ENCODE measurements around the gene FAM131C. TPM values are rescaled to one million over a fixed set of nuclear protein-coding genes. Genes with fewer than 3 reads are reported as not detected.

Gene FAM131C, protein sequence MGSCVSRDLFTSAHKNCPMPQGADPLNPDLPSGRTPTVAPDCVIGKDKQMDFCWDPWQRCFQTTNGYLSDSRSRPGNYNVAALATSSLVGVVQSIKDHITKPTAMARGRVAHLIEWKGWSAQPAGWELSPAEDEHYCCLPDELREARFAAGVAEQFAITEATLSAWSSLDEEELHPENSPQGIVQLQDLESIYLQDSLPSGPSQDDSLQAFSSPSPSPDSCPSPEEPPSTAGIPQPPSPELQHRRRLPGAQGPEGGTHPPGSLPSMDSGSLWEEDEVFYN
- total RNA-seq (under 1 TPM; 0.62 to 0.66 TPM), polyA plus RNA-seq (not detected)

DNA sequence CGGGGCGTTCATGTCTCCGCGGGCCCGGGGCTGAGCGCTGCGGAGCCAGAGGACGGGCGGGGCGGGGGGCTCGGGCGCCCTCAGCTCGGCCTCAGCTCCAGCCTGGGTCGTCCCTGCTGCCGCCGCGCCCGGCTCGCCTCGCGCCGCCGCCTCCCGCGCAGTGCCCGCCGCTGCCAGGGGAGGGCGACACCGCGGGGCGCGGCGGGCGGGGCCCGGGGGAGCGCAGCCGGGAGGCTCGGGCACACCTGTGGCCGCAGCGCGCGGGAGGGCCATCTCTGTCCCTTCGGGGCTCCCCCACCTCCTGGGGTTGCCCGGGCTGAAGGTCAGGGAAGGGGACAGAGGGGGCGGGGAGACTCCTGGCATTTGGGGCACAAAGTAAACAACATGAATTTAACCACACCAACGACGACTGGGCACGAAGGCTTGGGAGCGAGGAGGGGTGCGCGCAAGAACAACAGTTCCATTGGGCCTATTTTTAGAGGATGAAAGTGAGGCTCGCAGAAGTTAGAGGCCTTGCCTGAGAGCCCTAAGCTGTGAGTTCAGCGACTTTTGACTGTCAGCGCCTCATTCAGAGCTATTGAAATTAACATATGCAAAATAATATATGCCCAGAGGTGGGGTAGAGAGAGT lies at the start of gene FAM131C:
Gene FAM131C (minus strand): TSS at position 162 of the 630 bp plus-strand sequence. CDS start 209 bp downstream, outside the sequence.
- peaks cover 20% of the 10 kb centered on the region for H3K4me1 ChIP-seq (ENCODE audit: insufficient read depth, low read length)
- H3K9me3 Mint-ChIP-seq, result no peaks in the 10 kb centered on the region
- peak in 4 of 5 donors; percentile 24 to 33 (median 28) for DNase-seq
- CTCF ChIA-PET, result interaction anchor here (0.9 to 5.1 kb wide), 10 partner anchors 9 to 282 kb away, joined by 3 to 27 read pairs (median 6); partner anchors contain the start of gene CPLANE2
- H3K4me3 Mint-ChIP-seq, result peak within 1 kb of the TSS; percentile 53 to 84 (median 82)
- H3K27me3 ChIP-seq (ENCODE audit: insufficient read depth, low read length, poor library complexity, severe bottlenecking), result peaks cover 18% of the 10 kb centered on the region
- H3K4me1 Mint-ChIP-seq, result peaks cover 29 to 30% (median 30%) of the 10 kb centered on the region in 3 donors
- no peaks in the 10 kb centered on the region for H3K36me3 Mint-ChIP-seq
- peak within 1 kb of the TSS; percentile 50 for H3K4me3 ChIP-seq (ENCODE audit: low read length)
- peaks cover 10 to 14% of the 10 kb centered on the region in 2 donors for H3K27me3 Mint-ChIP-seq
- POLR2A ChIA-PET, result interaction anchor here (1.1 kb wide), 1 partner anchor 116 kb away, joined by 3 read pairs; no protein-coding TSS in a partner anchor
- no peaks in the 10 kb centered on the region for H3K9me3 ChIP-seq (ENCODE audit: low read length)
- no peak within 1 kb of the TSS for H3K27ac ChIP-seq (ENCODE audit: low read depth, low read length)
- H3K36me3 ChIP-seq (ENCODE audit: insufficient read depth, low read length), result no peaks in the 10 kb centered on the region
- peak within 1 kb of the TSS in 4 of 8 donors; percentile 43 to 79 (median 56) for H3K27ac Mint-ChIP-seq

DNA sequence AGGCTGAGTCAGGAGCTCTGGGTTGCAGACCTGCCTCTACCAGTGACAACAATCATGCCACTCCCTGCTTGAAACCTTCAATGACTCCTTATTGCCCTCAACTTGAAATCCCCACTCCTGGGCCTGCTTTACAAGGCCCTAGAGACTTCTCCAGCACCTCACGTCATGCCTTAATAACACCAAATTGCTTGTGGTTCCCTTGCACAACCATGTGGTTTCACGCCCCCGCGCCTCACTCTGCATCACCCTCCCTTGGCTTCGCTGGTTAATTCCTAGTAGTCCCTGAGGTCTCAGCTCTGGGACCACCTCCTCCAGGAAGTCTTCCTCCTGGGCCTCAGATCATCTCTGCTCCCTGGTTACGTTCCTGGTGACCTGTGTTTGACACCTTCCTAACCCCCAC lies 49.5 kb upstream of the FAM131C start:
- no peaks in the 10 kb centered on the region for H3K27me3 ChIP-seq (ENCODE audit: insufficient read depth, low read length, poor library complexity, severe bottlenecking)
- Mint-ChIP-seq H3K9me3 (no peaks in the 10 kb centered on the region), H3K4me1 (peaks cover 23 to 37% (median 28%) of the 10 kb centered on the region in 3 donors), H3K27me3 (peaks cover 0 to 9% of the 10 kb centered on the region in 2 donors), H3K36me3 (no peaks in the 10 kb centered on the region), H3K27ac (peak overlapping the region; percentile 27 to 92 (median 82)), H3K4me3 (peak overlapping the region; percentile 0 to 74 (median 67))
- peak in 4 of 5 donors; percentile 19 to 70 (median 52) for DNase-seq
- no peaks in the 10 kb centered on the region for H3K36me3 ChIP-seq (ENCODE audit: insufficient read depth, low read length)
- ChIA-PET POLR2A (interaction anchor here (1.0 kb wide), 1 partner anchor 84 kb away, joined by 3 read pairs; no protein-coding TSS in a partner anchor), CTCF (no interaction called here)
- H3K4me1 ChIP-seq (ENCODE audit: insufficient read depth, low read length), result peaks cover 16% of the 10 kb centered on the region
- no peaks in the 10 kb centered on the region for H3K9me3 ChIP-seq (ENCODE audit: low read length)
- no peak overlapping the region for H3K4me3 ChIP-seq (ENCODE audit: low read length)
- no peak overlapping the region for H3K27ac ChIP-seq (ENCODE audit: low read depth, low read length)

DNA sequence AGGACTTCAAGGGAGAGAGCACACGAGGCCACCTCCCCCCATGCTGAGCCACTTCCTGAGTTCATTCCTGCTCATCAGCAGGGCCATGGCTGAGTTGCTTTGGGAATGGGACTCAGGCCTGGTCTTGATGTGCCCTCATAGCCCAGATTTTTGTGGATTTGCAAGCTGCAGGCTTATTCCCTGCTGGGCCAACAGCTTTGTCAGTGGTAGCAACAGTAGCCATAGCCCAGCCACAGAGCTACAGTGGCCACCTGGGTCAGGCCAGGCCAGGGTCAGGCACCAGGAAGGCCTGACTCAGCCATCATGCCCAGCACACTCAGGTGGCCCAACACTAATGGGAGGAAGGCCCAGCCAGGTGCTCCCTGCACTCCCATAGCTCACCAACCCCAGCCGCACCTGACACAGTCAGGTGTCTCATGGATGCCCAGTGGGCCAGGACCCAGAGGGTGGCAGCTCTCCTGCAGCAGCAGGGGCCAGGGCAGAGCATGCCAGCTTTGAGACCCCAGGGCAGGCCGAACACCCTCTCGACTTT lies 49.0 kb upstream of the FAM131C start:
- Mint-ChIP-seq H3K27me3 (peaks cover 0 to 7% of the 10 kb centered on the region in 2 donors), H3K4me1 (peaks cover 23 to 37% (median 28%) of the 10 kb centered on the region in 3 donors), H3K36me3 (no peaks in the 10 kb centered on the region), H3K9me3 (no peaks in the 10 kb centered on the region), H3K27ac (peak overlapping the region in 7 of 8 donors; percentile 57 to 92 (median 84)), H3K4me3 (peak overlapping the region; percentile 0 to 74 (median 67))
- H3K27me3 ChIP-seq (ENCODE audit: insufficient read depth, low read length, poor library complexity, severe bottlenecking), result no peaks in the 10 kb centered on the region
- peaks cover 16% of the 10 kb centered on the region for H3K4me1 ChIP-seq (ENCODE audit: insufficient read depth, low read length)
- H3K36me3 ChIP-seq (ENCODE audit: insufficient read depth, low read length), result no peaks in the 10 kb centered on the region
- H3K4me3 ChIP-seq (ENCODE audit: low read length), result no peak overlapping the region
- H3K9me3 ChIP-seq (ENCODE audit: low read length), result no peaks in the 10 kb centered on the region
- POLR2A ChIA-PET, result no interaction called here
- CTCF ChIA-PET, result no interaction called here
- no peak overlapping the region for H3K27ac ChIP-seq (ENCODE audit: low read depth, low read length)
- DNase-seq, result no peak

DNA sequence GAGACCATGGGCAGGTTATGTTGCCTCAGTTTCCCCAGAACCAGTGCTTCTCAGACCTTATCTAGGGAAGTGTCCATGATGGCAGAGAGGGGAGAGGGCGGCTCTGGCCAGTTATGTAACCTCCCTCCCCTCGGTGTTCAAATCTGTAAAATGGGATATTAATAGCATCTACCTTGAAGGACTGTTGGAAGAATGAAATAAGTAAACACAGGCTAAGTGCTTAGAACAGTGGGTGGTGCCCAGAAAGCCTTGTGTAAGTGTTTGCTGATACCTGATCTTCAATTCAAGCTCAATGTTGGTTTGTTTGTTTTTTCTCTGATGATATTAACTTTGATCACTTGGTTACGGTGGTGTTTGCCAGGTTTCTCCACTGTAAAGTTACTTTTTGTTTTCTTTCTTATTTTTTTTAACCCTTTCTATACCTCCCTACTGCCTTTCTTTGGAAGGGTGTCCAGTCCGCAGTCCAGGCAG lies 47.5 kb upstream of the FAM131C start:
- Mint-ChIP-seq H3K27ac (peak overlapping the region in 3 of 8 donors; percentile 11 to 51 (median 11)), H3K4me3 (no peak overlapping the region), H3K4me1 (peaks cover 25 to 37% (median 28%) of the 10 kb centered on the region in 3 donors), H3K27me3 (peaks cover 5 to 8% of the 10 kb centered on the region in 2 donors), H3K9me3 (no peaks in the 10 kb centered on the region), H3K36me3 (no peaks in the 10 kb centered on the region)
- CTCF ChIA-PET, result interaction anchor here (0.7 to 0.9 kb wide), 2 partner anchors 42 to 504 kb away, joined by 3 read pairs; no protein-coding TSS in a partner anchor
- Histone ChIP-seq H3K27ac (ENCODE audit: low read depth, low read length) (no peak overlapping the region), H3K4me3 (ENCODE audit: low read length) (no peak overlapping the region), H3K27me3 (ENCODE audit: insufficient read depth, low read length, poor library complexity, severe bottlenecking) (no peaks in the 10 kb centered on the region), H3K36me3 (ENCODE audit: insufficient read depth, low read length) (no peaks in the 10 kb centered on the region), H3K9me3 (ENCODE audit: low read length) (no peaks in the 10 kb centered on the region), H3K4me1 (ENCODE audit: insufficient read depth, low read length) (peaks cover 16% of the 10 kb centered on the region)
- DNase-seq, result no peak
- POLR2A ChIA-PET, result no interaction called here

DNA sequence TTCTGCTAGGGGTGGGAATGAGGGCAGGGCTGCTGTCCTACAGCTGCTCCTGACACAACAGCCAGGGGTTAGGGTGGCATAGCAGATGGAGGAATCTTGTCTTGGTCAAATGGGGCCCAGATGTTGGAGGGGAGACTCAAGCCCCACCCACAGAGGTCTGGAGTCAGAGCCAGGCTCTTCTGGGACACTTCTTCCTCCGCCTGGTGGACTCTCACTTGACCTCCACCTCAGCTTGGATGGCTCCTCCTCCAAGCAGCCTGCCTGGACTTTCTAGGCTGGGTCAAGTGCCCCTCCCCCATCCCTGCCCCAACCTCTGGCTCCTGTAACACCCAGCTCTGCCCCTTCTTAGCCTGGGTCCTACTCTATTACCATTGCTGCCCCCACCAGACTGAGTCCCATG lies 47.0 kb upstream of the FAM131C start:
- Histone ChIP-seq H3K36me3 (ENCODE audit: insufficient read depth, low read length) (no peaks in the 10 kb centered on the region), H3K27ac (ENCODE audit: low read depth, low read length) (no peak overlapping the region), H3K27me3 (ENCODE audit: insufficient read depth, low read length, poor library complexity, severe bottlenecking) (no peaks in the 10 kb centered on the region), H3K4me1 (ENCODE audit: insufficient read depth, low read length) (peaks cover 16% of the 10 kb centered on the region), H3K4me3 (ENCODE audit: low read length) (no peak overlapping the region), H3K9me3 (ENCODE audit: low read length) (no peaks in the 10 kb centered on the region)
- POLR2A ChIA-PET, result no interaction called here
- CTCF ChIA-PET, result no interaction called here
- no peak for DNase-seq
- H3K9me3 Mint-ChIP-seq, result no peaks in the 10 kb centered on the region
- H3K36me3 Mint-ChIP-seq, result no peaks in the 10 kb centered on the region
- no peak overlapping the region for H3K27ac Mint-ChIP-seq
- no peak overlapping the region for H3K4me3 Mint-ChIP-seq
- peaks cover 25 to 37% (median 28%) of the 10 kb centered on the region in 3 donors for H3K4me1 Mint-ChIP-seq
- H3K27me3 Mint-ChIP-seq, result peaks cover 5 to 8% of the 10 kb centered on the region in 2 donors

DNA sequence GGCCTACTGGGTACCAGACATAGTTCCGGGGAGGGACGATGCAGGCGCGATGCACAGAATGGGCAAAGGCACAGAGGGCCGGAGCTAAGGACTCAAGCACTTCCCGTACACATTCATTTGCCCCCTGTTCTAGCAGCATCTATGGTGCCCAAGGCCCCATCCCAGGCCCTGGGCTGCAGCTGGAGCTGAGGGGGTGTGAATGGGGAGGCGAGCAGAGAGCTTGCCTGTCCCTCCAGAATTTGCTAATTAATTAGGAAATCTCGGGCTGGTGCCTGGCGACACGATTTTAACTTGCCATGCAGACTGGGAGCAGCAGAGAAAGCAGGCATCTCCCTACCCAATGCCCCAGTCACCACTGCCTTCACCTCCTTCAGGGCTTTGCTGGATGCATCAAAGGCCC lies 46.5 kb upstream of the FAM131C start:
- H3K27ac Mint-ChIP-seq, result no peak overlapping the region
- peaks cover 5 to 8% of the 10 kb centered on the region in 2 donors for H3K27me3 Mint-ChIP-seq
- no peaks in the 10 kb centered on the region for H3K27me3 ChIP-seq (ENCODE audit: insufficient read depth, low read length, poor library complexity, severe bottlenecking)
- CTCF ChIA-PET, result no interaction called here
- no peaks in the 10 kb centered on the region for H3K9me3 Mint-ChIP-seq
- peaks cover 25 to 37% (median 28%) of the 10 kb centered on the region in 3 donors for H3K4me1 Mint-ChIP-seq
- no peaks in the 10 kb centered on the region for H3K36me3 ChIP-seq (ENCODE audit: insufficient read depth, low read length)
- no peak overlapping the region for H3K27ac ChIP-seq (ENCODE audit: low read depth, low read length)
- no peaks in the 10 kb centered on the region for H3K9me3 ChIP-seq (ENCODE audit: low read length)
- H3K36me3 Mint-ChIP-seq, result no peaks in the 10 kb centered on the region
- no peak for DNase-seq
- peaks cover 16% of the 10 kb centered on the region for H3K4me1 ChIP-seq (ENCODE audit: insufficient read depth, low read length)
- POLR2A ChIA-PET, result no interaction called here
- no peak overlapping the region for H3K4me3 ChIP-seq (ENCODE audit: low read length)
- no peak overlapping the region for H3K4me3 Mint-ChIP-seq

DNA sequence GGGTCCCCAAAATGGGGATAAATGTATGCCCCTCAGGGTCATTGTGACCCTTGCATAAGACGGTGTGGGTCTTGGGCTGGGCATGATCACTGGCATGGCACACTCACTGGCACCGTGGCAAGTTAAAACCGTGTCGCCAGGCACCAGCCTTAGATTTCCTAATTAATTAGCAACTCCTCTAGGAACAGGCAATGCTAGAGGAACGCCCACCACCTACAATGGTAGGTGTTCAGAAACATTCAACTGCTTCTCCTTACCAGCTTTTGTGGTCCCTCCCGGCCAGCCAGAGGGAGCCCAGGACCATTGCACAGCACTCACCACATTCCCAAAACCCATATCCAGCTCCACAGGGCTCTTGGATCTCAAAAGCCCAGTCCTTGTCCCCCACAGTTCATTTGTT lies 46.1 kb upstream of the FAM131C start:
- ChIA-PET CTCF (no interaction called here), POLR2A (no interaction called here)
- Mint-ChIP-seq H3K36me3 (no peaks in the 10 kb centered on the region), H3K27ac (peak overlapping the region in 1 of 8 donors; percentile 26), H3K9me3 (no peaks in the 10 kb centered on the region), H3K4me3 (no peak overlapping the region), H3K27me3 (peaks cover 5 to 6% of the 10 kb centered on the region in 2 donors), H3K4me1 (peaks cover 23 to 34% (median 26%) of the 10 kb centered on the region in 3 donors)
- Histone ChIP-seq H3K4me3 (ENCODE audit: low read length) (no peak overlapping the region), H3K27me3 (ENCODE audit: insufficient read depth, low read length, poor library complexity, severe bottlenecking) (no peaks in the 10 kb centered on the region), H3K27ac (ENCODE audit: low read depth, low read length) (no peak overlapping the region), H3K4me1 (ENCODE audit: insufficient read depth, low read length) (peaks cover 16% of the 10 kb centered on the region), H3K9me3 (ENCODE audit: low read length) (no peaks in the 10 kb centered on the region), H3K36me3 (ENCODE audit: insufficient read depth, low read length) (no peaks in the 10 kb centered on the region)
- no peak for DNase-seq

DNA sequence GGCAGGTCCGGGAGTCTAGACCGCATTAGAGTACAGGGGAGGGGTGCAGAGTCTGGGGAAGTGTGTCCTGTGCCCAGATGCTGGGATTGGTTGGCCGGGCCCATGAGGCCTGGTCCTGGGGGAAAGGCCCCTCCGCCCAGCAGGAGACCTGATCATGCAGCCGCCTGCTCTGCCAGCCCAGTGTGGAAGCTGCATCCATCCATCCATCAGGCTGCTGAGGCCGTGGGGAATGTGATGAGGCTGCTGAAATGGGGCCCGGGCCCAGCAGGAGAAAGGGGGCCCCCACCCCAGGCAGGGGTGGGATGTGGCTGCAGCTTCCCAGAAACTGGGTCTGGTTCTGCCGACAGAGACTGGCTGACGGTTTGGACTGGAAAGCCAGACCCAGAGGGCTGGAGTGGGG lies 45.3 kb upstream of the FAM131C start:
- no peaks in the 10 kb centered on the region for H3K36me3 Mint-ChIP-seq
- POLR2A ChIA-PET, result no interaction called here
- H3K27me3 Mint-ChIP-seq, result peaks cover 5% of the 10 kb centered on the region in 2 donors
- Histone ChIP-seq H3K4me1 (ENCODE audit: insufficient read depth, low read length) (peaks cover 16% of the 10 kb centered on the region), H3K27ac (ENCODE audit: low read depth, low read length) (no peak overlapping the region), H3K36me3 (ENCODE audit: insufficient read depth, low read length) (no peaks in the 10 kb centered on the region), H3K4me3 (ENCODE audit: low read length) (no peak overlapping the region), H3K27me3 (ENCODE audit: insufficient read depth, low read length, poor library complexity, severe bottlenecking) (no peaks in the 10 kb centered on the region), H3K9me3 (ENCODE audit: low read length) (no peaks in the 10 kb centered on the region)
- H3K4me3 Mint-ChIP-seq, result no peak overlapping the region
- no peaks in the 10 kb centered on the region for H3K9me3 Mint-ChIP-seq
- CTCF ChIA-PET, result no interaction called here
- no peak for DNase-seq
- no peak overlapping the region for H3K27ac Mint-ChIP-seq
- peaks cover 17 to 26% (median 18%) of the 10 kb centered on the region in 3 donors for H3K4me1 Mint-ChIP-seq
